Measurements from ENCODE around the gene ACSBG1.

DNA sequence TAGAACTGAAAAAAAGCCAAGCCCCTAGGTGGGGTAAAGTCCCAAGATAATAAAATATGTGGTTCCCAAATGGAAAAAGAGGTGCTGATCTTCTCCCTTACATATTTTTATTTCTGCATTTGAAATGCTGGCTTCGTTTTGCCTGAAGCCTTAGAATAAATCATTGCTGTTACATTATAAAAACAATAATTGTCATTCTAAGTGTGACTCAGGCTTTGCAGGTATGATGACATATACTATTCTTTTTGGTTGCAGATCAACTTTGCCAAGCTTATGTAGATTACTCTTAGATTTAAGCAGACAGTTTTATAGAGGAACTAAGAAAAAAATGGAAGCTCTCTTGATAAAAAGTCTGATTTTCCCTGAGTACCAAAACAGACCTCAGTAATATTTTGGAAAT lies 77.7 kb downstream of the ACSBG1 start:
- TF ChIP-seq, protein P1, sequence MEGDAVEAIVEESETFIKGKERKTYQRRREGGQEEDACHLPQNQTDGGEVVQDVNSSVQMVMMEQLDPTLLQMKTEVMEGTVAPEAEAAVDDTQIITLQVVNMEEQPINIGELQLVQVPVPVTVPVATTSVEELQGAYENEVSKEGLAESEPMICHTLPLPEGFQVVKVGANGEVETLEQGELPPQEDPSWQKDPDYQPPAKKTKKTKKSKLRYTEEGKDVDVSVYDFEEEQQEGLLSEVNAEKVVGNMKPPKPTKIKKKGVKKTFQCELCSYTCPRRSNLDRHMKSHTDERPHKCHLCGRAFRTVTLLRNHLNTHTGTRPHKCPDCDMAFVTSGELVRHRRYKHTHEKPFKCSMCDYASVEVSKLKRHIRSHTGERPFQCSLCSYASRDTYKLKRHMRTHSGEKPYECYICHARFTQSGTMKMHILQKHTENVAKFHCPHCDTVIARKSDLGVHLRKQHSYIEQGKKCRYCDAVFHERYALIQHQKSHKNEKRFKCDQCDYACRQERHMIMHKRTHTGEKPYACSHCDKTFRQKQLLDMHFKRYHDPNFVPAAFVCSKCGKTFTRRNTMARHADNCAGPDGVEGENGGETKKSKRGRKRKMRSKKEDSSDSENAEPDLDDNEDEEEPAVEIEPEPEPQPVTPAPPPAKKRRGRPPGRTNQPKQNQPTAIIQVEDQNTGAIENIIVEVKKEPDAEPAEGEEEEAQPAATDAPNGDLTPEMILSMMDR (conservative IDR thresholded peaks at IDR 0.05) = no peak
- no peak for TF ChIP-seq ZFX (IDR thresholded peaks at IDR 0.05)
